ENCODE measurements around the gene HDAC2. TPM values are rescaled to one million over a fixed set of nuclear protein-coding genes. Genes with fewer than 3 reads are reported as not detected.
"Not testable (repeated sequence)": the region's sequence is repeated elsewhere in the genome, so short reads cannot be mapped to it uniquely, and the experiment has no call there.

The HDAC2 gene
- 10 to 100 TPM; 39.5 to 52.0 (median 42.6) TPM for total RNA-seq

GRCh38 chr6:113970805-113971676 lies at the start of gene HDAC2:
HDAC2 (minus strand) TSS chr6:113971148; CDS start chr6:113970908, 240 bp downstream.
- Histone ChIP-seq H3K27ac (replicated peaks in 1 of 4) (peak within 1 kb of the TSS; percentile 91 to 97 (median 94)), H3K27me3 (no peaks in the 10 kb centered on the region), H3K36me3 (no peaks in the 10 kb centered on the region), H3K4me3 (peak within 1 kb of the TSS; percentile 94 to 99 (median 98)), H3K9me3 (no peaks in the 10 kb centered on the region), H3K4me1 (peaks cover 17 to 46% (median 39%) of the 10 kb centered on the region in 4 donors)
- TF ChIP-seq POLR2AphosphoS5 (IDR thresholded peaks at IDR 0.05) = peak; percentile 75 to 78
- TF ChIP-seq POLR2A (IDR thresholded peaks at IDR 0.05; ENCODE audit: low read depth) = no peak
- TF ChIP-seq EP300 (IDR thresholded peaks at IDR 0.05) = no peak
- TF ChIP-seq CTCF (IDR thresholded peaks at IDR 0.05) = peak in 1 of 3 experiments; percentile 2
- intact Hi-C loops (cut with DNase I) = no loop called here
- under 1% methylated on average over 64 of the region's 82 CpGs for WGBS
- DNase-seq (ENCODE audit: extremely low spot score) = no peak

GRCh38 chr6:114020196-114020595 lies 49.2 kb upstream of the HDAC2 start:
- H3K9me3 ChIP-seq = no peaks in the 10 kb centered on the region
- no peaks in the 10 kb centered on the region for H3K4me1 ChIP-seq
- intact Hi-C loops (cut with DNase I) = no loop called here
- no peak overlapping the region for H3K27ac ChIP-seq (replicated peaks in 1 of 4)
- TF ChIP-seq EP300 (IDR thresholded peaks at IDR 0.05) = no peak
- TF ChIP-seq CTCF (IDR thresholded peaks at IDR 0.05) = no peak
- TF ChIP-seq POLR2A (IDR thresholded peaks at IDR 0.05; ENCODE audit: low read depth) = no peak
- TF ChIP-seq POLR2AphosphoS5 (IDR thresholded peaks at IDR 0.05) = no peak
- WGBS = 97% methylated on average over 12 of the region's 15 CpGs
- H3K36me3 ChIP-seq = no peaks in the 10 kb centered on the region
- no peak for DNase-seq (ENCODE audit: extremely low spot score)
- H3K27me3 ChIP-seq = no peaks in the 10 kb centered on the region
- no peak overlapping the region for H3K4me3 ChIP-seq

GRCh38 chr6:114017146-114017545 lies 46.2 kb upstream of the HDAC2 start:
- WGBS = 94% methylated on average over 6 of the region's 6 CpGs
- H3K4me3 ChIP-seq; intact Hi-C loops (cut with DNase I): not testable (repeated sequence)

GRCh38 chr6:114014106-114014505 lies 43.2 kb upstream of the HDAC2 start:
- H3K36me3 ChIP-seq; H3K27ac ChIP-seq (replicated peaks in 1 of 4); H3K4me1 ChIP-seq; DNase-seq (ENCODE audit: extremely low spot score); H3K4me3 ChIP-seq; H3K27me3 ChIP-seq; H3K9me3 ChIP-seq; intact Hi-C loops (cut with DNase I): not testable (repeated sequence)
- WGBS = 61% methylated on average over 2 of the region's 2 CpGs

More at GRCh38 chr6:114017146-114017545, 46.2 kb upstream of the HDAC2 start:
- not testable (repeated sequence) for H3K9me3 ChIP-seq; H3K36me3 ChIP-seq; H3K4me1 ChIP-seq; H3K27ac ChIP-seq (replicated peaks in 1 of 4); H3K27me3 ChIP-seq; DNase-seq (ENCODE audit: extremely low spot score)

- H3K27ac ChIP-seq (replicated peaks in 1 of 4); DNase-seq (ENCODE audit: extremely low spot score); H3K4me1 ChIP-seq; H3K36me3 ChIP-seq; H3K4me3 ChIP-seq; intact Hi-C loops (cut with DNase I); H3K9me3 ChIP-seq; H3K27me3 ChIP-seq: not testable (repeated sequence)
- WGBS = 86% methylated on average over 7 of the region's 7 CpGs
Observed at GRCh38 chr6:114011486-114011885, 40.5 kb upstream of the HDAC2 start.

GRCh38 chr6:114010540-114010939 lies 39.6 kb upstream of the HDAC2 start:
- 100% methylated on average over 2 of the region's 2 CpGs for WGBS
- TF ChIP-seq POLR2AphosphoS5 (IDR thresholded peaks at IDR 0.05) (no peak), CTCF (IDR thresholded peaks at IDR 0.05) (no peak), POLR2A (IDR thresholded peaks at IDR 0.05; ENCODE audit: low read depth) (no peak), EP300 (IDR thresholded peaks at IDR 0.05) (no peak)
- no peak for DNase-seq (ENCODE audit: extremely low spot score)
- Histone ChIP-seq H3K9me3 (no peaks in the 10 kb centered on the region), H3K27me3 (no peaks in the 10 kb centered on the region), H3K27ac (replicated peaks in 1 of 4) (no peak overlapping the region), H3K36me3 (no peaks in the 10 kb centered on the region), H3K4me1 (no peaks in the 10 kb centered on the region), H3K4me3 (no peak overlapping the region)
- intact Hi-C loops (cut with DNase I) = no loop called here
